SH-SY5Y (cell line): ENCODE measurements around the gene TRAPPC4.

Experiments used
- GATA2 ChIP-seq: IDR thresholded peaks from 2 replicates; pipeline ENCODE4 v1.6.1; 2011; ENCODE audit warnings: mild to moderate bottlenecking, low read depth, low read length
- GATA3 ChIP-seq: IDR thresholded peaks from 2 replicates; pipeline ENCODE4 v1.6.1; 2011; ENCODE audit warnings: low read depth, mild to moderate bottlenecking, low read length, moderate library complexity

TRAPPC4 gene, protein sequence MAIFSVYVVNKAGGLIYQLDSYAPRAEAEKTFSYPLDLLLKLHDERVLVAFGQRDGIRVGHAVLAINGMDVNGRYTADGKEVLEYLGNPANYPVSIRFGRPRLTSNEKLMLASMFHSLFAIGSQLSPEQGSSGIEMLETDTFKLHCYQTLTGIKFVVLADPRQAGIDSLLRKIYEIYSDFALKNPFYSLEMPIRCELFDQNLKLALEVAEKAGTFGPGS

DNA sequence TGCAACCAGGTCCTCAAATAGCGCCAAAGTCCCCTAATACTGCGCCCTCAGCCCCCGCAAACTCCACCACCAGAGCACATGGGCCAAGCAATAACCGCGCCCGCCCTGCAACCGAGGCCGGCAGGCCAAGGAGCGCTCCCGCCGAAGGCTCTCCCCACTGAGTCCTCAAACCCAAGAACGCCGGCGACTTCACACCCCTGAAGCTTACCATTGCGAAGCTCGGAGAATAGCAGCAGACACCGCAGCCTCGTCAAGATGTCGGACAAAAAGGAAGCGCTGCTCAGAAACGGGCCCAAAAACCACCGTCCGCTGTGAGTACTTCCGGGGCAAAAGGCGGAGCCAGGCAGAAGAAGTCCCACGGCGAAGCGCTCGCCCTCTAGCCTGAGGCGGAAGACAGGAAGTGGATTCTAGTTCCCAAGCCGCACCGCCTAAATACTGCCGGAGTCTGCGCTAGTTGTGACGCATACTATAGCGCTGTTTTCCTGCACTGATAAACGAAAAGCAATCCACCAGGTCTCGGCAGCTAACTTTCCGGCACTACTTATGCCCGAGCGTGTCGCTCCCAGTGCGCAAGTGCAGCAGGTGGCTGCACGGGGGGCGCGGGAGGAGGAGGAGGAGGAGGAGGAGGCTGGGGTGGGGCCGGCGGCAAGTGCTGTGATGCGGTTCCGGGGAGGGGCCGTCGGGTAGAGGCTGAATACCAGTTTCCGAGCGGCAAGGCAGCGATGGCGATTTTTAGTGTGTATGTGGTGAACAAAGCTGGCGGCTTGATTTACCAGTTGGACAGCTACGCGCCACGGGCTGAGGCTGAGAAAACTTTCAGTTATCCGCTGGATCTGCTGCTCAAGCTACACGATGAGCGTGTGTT is at the start of gene TRAPPC4, which contains the start of gene RPS25:
TRAPPC4 (plus strand) TSS at position 693 of the 865 bp plus-strand sequence; CDS start at position 723, 30 bp downstream.
RPS25 (minus strand) TSS at position 270 of the 865 bp plus-strand sequence; CDS start at position 211, 59 bp downstream.
- TF ChIP-seq GATA2 (no peak), GATA3 (no peak)

DNA sequence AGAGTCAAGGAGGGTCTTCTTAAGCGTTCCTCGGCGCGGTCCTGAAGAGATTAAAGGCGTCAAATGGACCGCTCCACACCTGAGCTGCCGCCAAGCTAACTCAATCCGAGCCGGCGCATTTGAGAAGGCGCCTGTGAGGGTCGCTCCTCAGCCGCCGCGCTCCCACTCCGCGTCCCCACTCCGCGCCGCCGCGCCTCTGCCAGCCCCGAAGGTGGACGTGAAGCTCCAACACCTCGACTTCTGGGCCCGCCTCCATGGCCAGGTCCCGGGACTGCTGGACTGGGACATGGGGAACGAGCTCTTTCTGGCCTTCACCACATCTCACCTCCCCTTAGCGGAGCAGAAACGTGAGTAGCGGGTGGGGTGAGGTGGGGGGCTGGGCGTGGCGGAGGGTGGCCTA is 46.9 kb upstream of the TRAPPC4 start, which contains the start of gene FOXR1:
FOXR1 (plus strand) TSS at position 116 of the 400 bp plus-strand sequence; CDS start at position 287, 171 bp downstream.
- TF ChIP-seq GATA2 (no peak), GATA3 (no peak)

DNA sequence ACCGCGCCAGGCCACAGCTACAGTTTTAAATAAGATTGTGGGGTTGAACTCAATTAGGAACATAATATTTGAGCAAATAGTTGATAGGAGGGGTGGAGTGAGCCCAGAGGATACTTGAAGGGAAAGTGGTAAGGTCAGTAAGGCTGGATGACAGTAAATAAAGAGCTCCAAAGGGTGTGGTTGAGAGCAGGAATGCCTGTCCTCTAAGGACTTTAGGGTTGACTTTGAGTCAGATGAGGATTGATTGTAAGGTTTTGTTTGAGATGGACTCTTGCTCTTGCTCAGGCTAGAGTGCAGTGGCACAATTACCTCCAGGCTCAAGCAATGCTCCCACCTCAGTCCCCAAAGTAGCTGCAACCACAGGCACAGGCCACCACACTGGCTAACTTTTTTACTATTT is 44.6 kb upstream of the TRAPPC4 start:
- TF ChIP-seq GATA3 (no peak), GATA2 (no peak)

DNA sequence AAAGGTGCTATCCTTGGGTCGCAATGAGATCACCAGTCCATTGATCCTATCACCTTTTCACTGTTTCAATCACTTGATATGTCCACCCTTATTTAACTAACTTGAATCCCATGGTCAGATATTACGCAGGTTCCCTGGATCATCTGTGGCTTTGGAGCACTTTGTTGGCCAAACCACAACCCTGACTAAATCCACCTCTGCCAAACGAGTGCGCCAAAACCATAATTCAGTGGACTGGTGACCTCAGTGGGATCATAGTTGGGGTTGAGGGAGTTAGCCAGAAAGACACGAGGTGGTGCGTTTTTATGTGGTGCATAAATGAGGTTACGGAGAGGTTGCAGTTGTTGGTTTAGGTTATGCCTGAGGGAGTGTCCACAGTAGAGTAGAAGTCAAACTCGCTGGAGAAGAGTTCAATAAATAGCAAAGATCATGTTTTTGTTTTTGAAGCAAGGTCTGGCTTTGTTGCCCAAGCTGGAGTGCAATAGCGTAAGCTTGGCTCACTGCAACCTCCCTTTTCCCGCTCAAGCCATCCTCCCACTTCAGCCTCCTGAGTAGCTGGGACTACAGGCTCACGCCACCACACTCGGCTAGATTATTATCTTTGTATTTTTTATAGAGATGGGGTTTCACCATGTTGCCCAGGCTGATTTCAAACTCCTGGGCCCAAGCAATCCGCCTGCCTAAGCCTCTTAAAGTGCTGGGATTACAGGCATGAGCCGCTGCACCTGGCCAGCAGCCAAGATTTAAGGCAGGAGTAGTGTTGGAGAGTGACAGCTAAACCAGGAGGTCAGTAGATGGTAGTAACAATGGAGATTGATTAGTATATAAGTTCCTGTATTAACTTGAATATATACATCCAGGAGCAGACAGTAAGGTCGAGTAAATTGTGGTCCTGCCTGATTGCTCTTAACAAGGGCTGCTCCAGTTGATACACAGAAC is 42.5 kb upstream of the TRAPPC4 start:
- TF ChIP-seq GATA3 (no peak), GATA2 (no peak)

DNA sequence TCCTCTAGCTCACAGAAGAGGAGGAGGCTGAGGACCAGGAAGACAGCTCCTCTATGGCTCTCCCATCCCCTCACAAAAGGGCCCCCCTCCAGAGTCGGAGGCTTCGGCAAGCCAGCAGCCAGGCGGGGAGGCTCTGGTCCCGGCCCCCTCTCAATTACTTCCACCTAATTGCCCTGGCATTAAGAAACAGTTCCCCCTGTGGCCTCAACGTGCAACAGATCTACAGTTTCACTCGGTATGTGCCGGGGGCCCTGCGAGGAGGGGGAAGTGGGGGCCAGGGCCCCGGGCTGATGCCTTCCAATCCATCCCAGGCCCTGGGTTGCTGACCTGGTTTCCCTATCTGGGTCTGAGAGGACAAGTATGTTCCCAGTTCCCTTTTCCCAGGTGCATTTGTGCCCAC is 39.1 kb upstream of the TRAPPC4 start:
- TF ChIP-seq GATA3 (no peak), GATA2 (no peak)

DNA sequence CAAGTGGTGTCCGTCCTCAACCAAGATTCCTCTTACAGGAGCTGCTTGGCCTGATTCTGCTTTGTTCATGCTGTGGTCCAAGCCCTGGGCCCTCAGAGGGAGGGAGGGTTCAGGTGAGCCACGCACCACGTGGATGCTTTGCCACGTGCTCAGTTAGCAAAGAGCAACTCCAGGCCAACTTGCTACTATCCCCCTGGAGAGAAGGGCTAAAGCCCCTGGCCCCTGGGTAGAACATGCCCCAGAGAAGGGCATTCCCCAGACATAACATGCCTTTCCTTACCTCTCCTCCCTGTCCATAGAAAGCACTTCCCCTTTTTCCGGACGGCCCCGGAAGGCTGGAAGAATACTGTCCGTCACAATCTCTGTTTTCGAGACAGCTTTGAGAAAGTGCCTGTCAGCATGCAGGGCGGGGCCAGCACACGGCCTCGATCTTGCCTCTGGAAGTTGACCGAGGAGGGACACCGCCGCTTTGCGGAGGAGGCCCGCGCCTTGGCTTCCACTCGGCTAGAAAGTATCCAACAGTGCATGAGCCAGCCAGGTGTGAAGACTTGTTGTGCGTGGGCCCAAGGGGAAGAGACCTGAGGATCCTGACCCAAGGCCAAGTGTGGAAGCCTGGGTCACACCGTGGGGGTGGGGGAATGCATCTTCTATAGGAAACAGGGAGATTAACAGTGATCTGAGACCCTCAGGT is 38.2 kb upstream of the TRAPPC4 start:
- TF ChIP-seq GATA2 (no peak), GATA3 (no peak)

DNA sequence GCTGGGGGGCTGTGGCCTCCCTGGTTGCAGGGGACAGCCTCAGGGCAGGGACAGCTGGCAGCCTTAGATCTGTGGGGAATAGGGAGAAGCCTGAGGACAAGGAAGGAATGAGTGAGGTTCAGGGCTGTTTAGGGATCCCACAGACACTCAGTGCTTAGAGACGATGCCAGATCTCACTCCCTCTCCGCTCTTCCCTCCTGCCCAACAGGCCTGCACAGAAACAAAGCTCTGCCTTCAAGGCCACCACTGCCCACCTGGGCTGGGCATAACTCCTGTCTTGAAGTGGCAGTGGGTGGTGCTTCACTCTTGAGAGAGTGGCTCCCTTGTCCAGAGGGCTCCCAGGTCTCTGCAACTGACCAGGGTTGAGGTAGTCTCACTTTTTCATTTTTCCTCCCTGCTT is 33.7 kb upstream of the TRAPPC4 start:
- no peak for TF ChIP-seq GATA2
- TF ChIP-seq GATA3 = no peak

DNA sequence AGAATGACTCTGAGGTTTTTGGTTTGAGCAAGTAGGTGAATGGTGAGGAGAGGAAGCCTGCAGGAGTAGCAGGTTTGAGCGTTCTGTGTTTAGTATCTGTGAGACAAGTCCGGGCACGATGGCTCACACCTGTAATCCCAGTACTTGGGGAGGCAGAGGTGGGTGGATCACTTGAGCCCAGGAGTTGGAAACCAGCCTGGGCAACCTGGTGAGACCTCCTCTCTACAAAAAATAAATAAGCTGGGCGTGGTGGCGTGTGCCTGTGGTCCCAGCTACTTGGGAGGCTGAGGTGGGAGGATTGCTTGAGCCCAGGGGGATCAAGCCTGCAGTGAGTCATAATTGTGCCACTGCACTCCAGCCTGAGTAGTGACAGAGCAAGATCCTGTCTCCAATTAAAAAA is 30.3 kb upstream of the TRAPPC4 start:
- TF ChIP-seq GATA3 = no peak
- TF ChIP-seq GATA2 = no peak

DNA sequence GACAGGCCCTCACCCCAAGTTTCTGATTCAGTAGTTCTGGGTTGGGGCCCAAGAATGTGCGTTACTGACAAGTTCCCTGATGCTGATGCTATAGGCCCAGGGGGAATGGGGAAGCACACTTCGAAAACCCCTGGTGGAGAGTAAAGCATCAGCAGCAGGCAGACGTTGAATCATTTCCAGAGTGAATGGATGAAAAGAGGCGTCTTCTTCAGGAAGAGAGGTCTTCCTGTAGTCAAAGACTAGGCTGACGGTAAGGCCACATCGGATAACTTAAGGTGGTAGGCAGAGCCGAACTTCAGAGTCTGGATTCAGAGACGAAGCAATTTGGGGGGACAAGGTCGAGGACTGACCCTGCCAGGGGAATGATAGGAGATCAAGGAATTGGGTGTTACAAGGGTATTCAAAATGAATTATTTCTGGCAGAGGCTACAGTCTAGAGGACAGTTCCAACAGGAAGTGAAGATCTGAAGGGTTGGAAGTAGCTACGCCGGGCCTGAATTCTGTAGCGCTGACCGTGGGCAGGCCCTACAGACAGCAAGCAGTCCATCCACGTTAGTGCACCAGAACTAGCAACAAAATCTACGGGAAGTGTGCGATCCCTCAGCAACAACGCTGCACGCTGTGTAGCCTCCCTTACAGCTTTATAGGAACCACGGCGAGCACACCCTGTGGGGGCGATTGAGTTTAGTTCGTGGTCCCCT is 21.5 kb upstream of the TRAPPC4 start:
- no peak for TF ChIP-seq GATA3
- TF ChIP-seq GATA2 = no peak

DNA sequence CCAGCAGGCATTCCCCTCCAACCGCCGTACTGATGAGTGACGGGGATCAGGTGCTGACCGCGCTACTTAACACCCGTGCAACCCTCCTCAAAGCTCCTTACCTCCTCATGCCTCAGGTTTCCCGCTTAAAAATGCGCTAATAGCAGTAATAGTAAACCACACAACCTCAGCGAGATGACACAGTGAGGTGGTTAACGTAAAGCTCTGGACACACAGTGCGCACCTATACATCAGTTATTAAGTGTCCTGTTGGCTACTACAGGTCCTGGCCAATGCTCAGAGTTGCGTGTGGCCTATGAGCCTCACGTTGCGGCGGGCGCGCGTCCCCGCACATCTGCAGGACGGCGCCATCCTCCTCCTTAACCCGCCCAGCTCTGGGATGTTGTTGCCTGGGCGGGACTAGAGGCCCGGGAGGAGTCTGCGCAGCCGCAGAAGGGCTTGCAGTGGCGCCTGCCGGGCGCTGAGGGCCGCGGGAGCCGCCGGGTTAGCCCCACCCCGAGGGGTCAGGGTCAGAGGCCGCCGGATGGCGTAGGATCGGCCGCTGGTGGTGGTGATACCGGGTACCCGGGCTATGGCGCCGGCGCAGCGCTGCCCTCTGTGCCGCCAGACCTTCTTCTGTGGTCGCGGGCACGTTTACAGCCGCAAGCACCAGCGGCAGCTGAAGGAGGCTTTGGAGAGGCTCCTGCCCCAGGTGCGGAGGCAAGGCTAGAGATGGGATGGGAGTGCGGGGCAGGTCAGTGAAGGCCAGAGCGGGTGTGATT is 20.8 kb upstream of the TRAPPC4 start, which contains the start of gene CENATAC:
CENATAC (plus strand) TSS at position 512 of the 761 bp plus-strand sequence; CDS start at position 572, 60 bp downstream.
- TF ChIP-seq GATA3 (no peak), GATA2 (no peak)

DNA sequence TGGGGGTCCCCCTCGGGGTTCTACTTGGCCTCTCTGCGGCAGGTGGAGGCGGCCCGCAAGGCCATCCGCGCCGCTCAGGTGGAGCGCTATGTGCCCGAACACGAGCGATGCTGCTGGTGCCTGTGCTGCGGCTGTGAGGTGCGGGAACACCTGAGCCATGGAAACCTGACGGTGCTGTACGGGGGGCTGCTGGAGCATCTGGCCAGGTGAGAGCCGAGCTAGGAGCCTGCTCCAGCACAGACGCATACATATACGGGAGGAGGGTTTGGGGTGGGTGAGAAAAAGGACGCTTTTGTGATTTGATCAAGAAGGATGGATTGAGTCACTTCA is 20.2 kb upstream of the TRAPPC4 start:
- TF ChIP-seq GATA2 (no peak), GATA3 (no peak)

DNA sequence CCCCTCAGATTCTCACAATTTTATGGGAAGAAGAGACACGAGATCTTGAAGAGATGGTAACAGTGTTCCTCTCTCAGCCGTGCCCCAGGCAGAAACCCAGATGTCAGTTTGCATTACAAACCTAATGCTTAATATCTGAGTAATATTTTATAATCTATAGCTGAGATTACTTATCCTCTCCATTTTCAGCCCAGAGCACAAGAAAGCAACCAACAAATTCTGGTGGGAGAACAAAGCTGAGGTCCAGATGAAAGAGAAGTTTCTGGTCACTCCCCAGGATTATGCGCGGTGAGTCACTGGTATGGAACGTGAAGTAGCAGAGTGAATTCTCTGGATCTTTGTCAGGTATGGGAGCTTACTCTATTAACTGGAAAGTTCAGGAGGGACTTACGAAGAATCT is 19.7 kb upstream of the TRAPPC4 start:
- no peak for TF ChIP-seq GATA2
- TF ChIP-seq GATA3 = no peak
